Lower lobe of right lung (tissue), 2 donors: Measurements from ENCODE around the gene KRTAP26-1. TPM values are rescaled to one million over a fixed set of nuclear protein-coding genes. Genes with fewer than 3 reads are reported as not detected.

Experiments used
- ATAC-seq, 2 donors: fragments of 200-7000 bp; cut with Tn5 transposase; one replicate each; pipeline ENCODE4 v1.9.1; 2020 to 2022; ENCODE audit warnings: mild to moderate bottlenecking in 2 of 2, moderate library complexity in 2 of 2
- DNase-seq: peaks from one replicate; pipeline ENCODE4 v3.0.0-alpha.2; 2020
- H3K27ac ChIP-seq: fragments of 200-600 bp; one replicate; pipeline ENCODE4 v1.8.0; 2022
- H3K27me3 ChIP-seq: fragments of 200-600 bp; one replicate; pipeline ENCODE4 v1.8.0; 2022; ENCODE audit warnings: low read depth
- H3K36me3 ChIP-seq: fragments of 200-600 bp; one replicate; pipeline ENCODE4 v1.8.0; 2022; ENCODE audit warnings: mild to moderate bottlenecking
- H3K4me1 ChIP-seq: fragments of 200-600 bp; one replicate; pipeline ENCODE4 v1.8.0; 2022
- H3K4me3 ChIP-seq: fragments of 200-600 bp; one replicate; pipeline ENCODE4 v1.8.0; 2022; ENCODE audit warnings: mild to moderate bottlenecking
- H3K9me3 ChIP-seq: fragments of 200-600 bp; one replicate; pipeline ENCODE4 v1.8.0; 2022
- CTCF ChIP-seq: fragments of 200-600 bp; IDR thresholded peaks from one replicate; pipeline ENCODE4 v1.8.0; 2022; ENCODE audit warnings: antibody characterized with exemption, mild to moderate bottlenecking
- intact Hi-C: fragments of 100-400 bp; cut with DNase I; formaldehyde crosslinking; loops from one replicate; pipeline ENCODE4 v1.11.0; 2022
- total RNA-seq: library from RNA; stranded (reverse); fragmentation: NEBNext Ultra II Directional; extraction: Animal tissue kit (Norgen Biotek cat#: 25700); gene quantifications from one replicate; pipeline ENCODE4 v1.2.1, GENCODE V29; 2021
- donor health status: DM: no; HTN: yes; CAD: no; lungs with severe emphysema.

KRTAP26-1 gene
- total RNA-seq, 1 donor from 2014 or later, result not detected

GRCh38 chr21:30271611-30272010 lies 48.5 kb downstream of the KRTAP26-1 start:
- no peak for TF ChIP-seq CTCF
- ATAC-seq, result no peak

GRCh38 chr21:30271156-30271555 lies 49.0 kb downstream of the KRTAP26-1 start:
- Histone ChIP-seq H3K36me3 (no peaks in the 10 kb centered on the region), H3K27ac (no peak overlapping the region), H3K4me1 (no peaks in the 10 kb centered on the region), H3K4me3 (no peak overlapping the region), H3K27me3 (no peaks in the 10 kb centered on the region), H3K9me3 (no peaks in the 10 kb centered on the region)
- DNase-seq, result no peak
- TF ChIP-seq CTCF, result no peak
- intact Hi-C loops, result no loop called here
- ATAC-seq, result no peak

More at GRCh38 chr21:30271611-30272010, 48.5 kb downstream of the KRTAP26-1 start:
- no peaks in the 10 kb centered on the region for H3K36me3 ChIP-seq
- no peaks in the 10 kb centered on the region for H3K9me3 ChIP-seq
- H3K27ac ChIP-seq, result no peak overlapping the region
- intact Hi-C loops, result no loop called here
- H3K27me3 ChIP-seq, result no peaks in the 10 kb centered on the region
- DNase-seq, result no peak
- no peaks in the 10 kb centered on the region for H3K4me1 ChIP-seq
- H3K4me3 ChIP-seq, result no peak overlapping the region

- no peak for TF ChIP-seq CTCF
- Histone ChIP-seq H3K9me3 (no peaks in the 10 kb centered on the region), H3K27me3 (no peaks in the 10 kb centered on the region), H3K4me3 (no peak overlapping the region), H3K27ac (no peak overlapping the region), H3K36me3 (no peaks in the 10 kb centered on the region), H3K4me1 (no peaks in the 10 kb centered on the region)
- no peak for ATAC-seq
- no peak for DNase-seq
- intact Hi-C loops, result no loop called here
Measured at GRCh38 chr21:30269803-30270530, 50.1 kb downstream of the KRTAP26-1 start.

Other genes with a start within 250 kb of the KRTAP26-1 start
- gene CLDN17, start 153.5 kb downstream of the KRTAP26-1 start, total RNA-seq, result not detected
- gene CLDN8, start 104.2 kb downstream of the KRTAP26-1 start, total RNA-seq, result 2.9 TPM
- gene KRTAP24-1, start 37.4 kb downstream of the KRTAP26-1 start, total RNA-seq, result not detected
- gene KRTAP25-1, start 30.8 kb downstream of the KRTAP26-1 start, total RNA-seq, result not detected
- not detected for gene KRTAP27-1, start 17.4 kb upstream of the KRTAP26-1 start, total RNA-seq
- not detected for gene KRTAP23-1, start 28.3 kb upstream of the KRTAP26-1 start, total RNA-seq
- gene KRTAP13-2, start 52.0 kb upstream of the KRTAP26-1 start, total RNA-seq, result not detected
- not detected for gene KRTAP13-1, start 75.7 kb upstream of the KRTAP26-1 start, total RNA-seq
- not detected for gene KRTAP13-3, start 105.6 kb upstream of the KRTAP26-1 start, total RNA-seq
- gene KRTAP13-4, start 109.9 kb upstream of the KRTAP26-1 start, total RNA-seq, result not detected
- gene KRTAP15-1, start 120.0 kb upstream of the KRTAP26-1 start, total RNA-seq, result not detected
- not detected for gene KRTAP19-1, start 160.1 kb upstream of the KRTAP26-1 start, total RNA-seq
- gene KRTAP19-2, start 167.1 kb upstream of the KRTAP26-1 start, total RNA-seq, result not detected
- not detected for gene KRTAP19-3, start 171.7 kb upstream of the KRTAP26-1 start, total RNA-seq
- gene KRTAP19-4, start 176.8 kb upstream of the KRTAP26-1 start, total RNA-seq, result not detected
- not detected for gene KRTAP19-5, start 181.8 kb upstream of the KRTAP26-1 start, total RNA-seq
- gene KRTAP19-6, start 221.5 kb upstream of the KRTAP26-1 start, total RNA-seq, result not detected
- gene KRTAP19-7, start 241.0 kb upstream of the KRTAP26-1 start, total RNA-seq, result not detected